Measurements from ENCODE around the gene MEF2D.

MEF2D gene

GRCh38 chr1:156499842-156500542 lies 583 bp downstream of the MEF2D start:
- DNase-seq (ENCODE audit: low read depth): no peak

GRCh38 chr1:156499194-156499841 lies 1.3 kb downstream of the MEF2D start:
- DNase-seq (ENCODE audit: low read depth): no peak

GRCh38 chr1:156498432-156499193 lies 2.0 kb downstream of the MEF2D start:
- DNase-seq (ENCODE audit: low read depth): no peak

GRCh38 chr1:156497743-156498431 lies 2.7 kb downstream of the MEF2D start:
- no peak for DNase-seq (ENCODE audit: low read depth)

GRCh38 chr1:156497078-156497742 lies 3.4 kb downstream of the MEF2D start:
- DNase-seq (ENCODE audit: low read depth): no peak

GRCh38 chr1:156496211-156496761 lies 4.3 kb downstream of the MEF2D start:
- DNase-seq (ENCODE audit: low read depth): no peak

GRCh38 chr1:156495401-156496140 lies 5.0 kb downstream of the MEF2D start:
- DNase-seq (ENCODE audit: low read depth): no peak

- DNase-seq (ENCODE audit: low read depth): no peak
Measured at GRCh38 chr1:156494309-156494895, 6.2 kb downstream of the MEF2D start.

- DNase-seq (ENCODE audit: low read depth): no peak
Measured at GRCh38 chr1:156493742-156494141, 6.8 kb downstream of the MEF2D start.

GRCh38 chr1:156493154-156493631 lies 7.4 kb downstream of the MEF2D start:
- DNase-seq (ENCODE audit: low read depth): no peak

- DNase-seq (ENCODE audit: low read depth): no peak
Measured at GRCh38 chr1:156492591-156493080, 7.9 kb downstream of the MEF2D start.

GRCh38 chr1:156492013-156492590 lies 8.5 kb downstream of the MEF2D start:
- no peak for DNase-seq (ENCODE audit: low read depth)

- DNase-seq (ENCODE audit: low read depth): no peak
Measured at GRCh38 chr1:156491151-156491949, 9.2 kb downstream of the MEF2D start.

- DNase-seq (ENCODE audit: low read depth): no peak
Measured at GRCh38 chr1:156490401-156491032, 10.1 kb downstream of the MEF2D start.

- DNase-seq (ENCODE audit: low read depth): no peak
Measured at GRCh38 chr1:156489935-156490293, 10.7 kb downstream of the MEF2D start.

GRCh38 chr1:156489166-156489934 lies 11.2 kb downstream of the MEF2D start:
- no peak for DNase-seq (ENCODE audit: low read depth)

GRCh38 chr1:156488566-156489165 lies 11.9 kb downstream of the MEF2D start:
- no peak for DNase-seq (ENCODE audit: low read depth)
